NOMO-1 (cell line): Measurements from ENCODE around the gene PLPP3.

Source experiments
- DNase-seq, 2 experiments: peaks; one replicate each; lab custom pipeline; 2025; ENCODE audit not compliant: unreplicated experiment in 2 of 2; lab: John Stamatoyannopoulos, UW

PLPP3 gene

DNA sequence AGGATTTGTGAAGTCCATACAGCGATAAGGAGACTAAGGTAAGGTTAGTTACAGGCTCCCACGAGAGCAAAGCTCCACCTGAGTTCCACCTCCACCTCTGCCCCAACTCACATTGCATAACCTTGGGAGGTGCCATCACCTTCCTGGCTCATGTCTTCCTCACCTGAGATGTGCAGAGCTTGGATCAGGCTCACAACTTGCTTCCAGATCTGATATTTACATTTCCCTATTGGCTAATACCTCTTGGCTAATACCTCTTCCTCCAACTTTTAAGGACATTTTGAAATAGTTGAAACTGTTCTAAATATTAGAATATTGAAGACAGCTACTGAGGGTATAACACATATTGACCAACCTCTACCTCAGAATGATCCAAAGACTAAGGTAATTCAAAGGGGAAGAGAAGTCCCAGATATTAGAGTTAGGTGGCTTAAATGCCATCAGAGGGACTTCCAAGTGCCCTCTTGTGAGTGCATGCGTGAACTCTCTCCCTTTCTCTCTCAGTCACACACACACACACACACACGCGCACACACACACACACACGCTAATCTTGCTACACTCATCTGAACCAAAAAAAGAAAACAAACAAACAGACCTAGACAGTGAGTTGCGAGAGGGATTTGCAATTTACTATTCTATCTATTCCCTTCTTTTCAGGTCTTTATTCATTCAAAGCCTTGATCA, 134.3 kb downstream of the PLPP3 start:
- no peak for DNase-seq
